Testis (tissue), 3 donors: ENCODE results near the gene PGF. TPM values are rescaled to one million over a fixed set of nuclear protein-coding genes. Genes with fewer than 3 reads are reported as not detected.

Source experiments
- polyA plus RNA-seq: library from polyadenylated mRNA; stranded (reverse); fragments of 350-450 nt; fragmentation: Illumina TruSeq; extraction: RNeasy Lipid Tissue Mini Kit (QIAGEN cat#74804); gene quantifications from one replicate; pipeline ENCODE4 v1.2.3, GENCODE V29; 2014; ENCODE audit warnings: low read depth, low replicate concordance; ENCODE audit not compliant: insufficient read depth
- total RNA-seq, 2 donors: library from RNA; depleted of rRNA; stranded (reverse); fragments of >200 nt; gene quantifications; one replicate each; pipeline ENCODE4 v1.2.3, GENCODE V29; 2016

PGF gene
- total and polyA plus RNA-seq, 3 donors from 2014 or later: 5.4 to 11.5 (median 6.5) TPM

Other genes starting within 250 kb of the PGF start
- gene AREL1, start 242.5 kb downstream of the PGF start, total RNA-seq: 10 to 100 TPM; 58.8 to 69.9 TPM
- gene AREL1, start 242.5 kb downstream of the PGF start, polyA plus RNA-seq: 47.7 TPM
- gene FCF1, start 242.5 kb downstream of the PGF start, total RNA-seq: 10 to 100 TPM; 29.9 to 30.9 TPM
- 43.5 TPM for gene FCF1, start 242.5 kb downstream of the PGF start, polyA plus RNA-seq
- 100 to 1,000 TPM in 1 of 2 donors, 10 to 100 TPM in 1; 99.9 to 124 TPM for gene YLPM1, start 192.3 kb downstream of the PGF start, total RNA-seq
- gene YLPM1, start 192.3 kb downstream of the PGF start, polyA plus RNA-seq: 83.2 TPM
- gene PROX2, start 79.5 kb downstream of the PGF start, total RNA-seq: under 1 TPM; 0.06 to 0.08 TPM
- 0.08 TPM for gene PROX2, start 79.5 kb downstream of the PGF start, polyA plus RNA-seq
- gene DLST, start 73.7 kb downstream of the PGF start, total RNA-seq: 10 to 100 TPM; 82.0 to 98.1 TPM
- 82.8 TPM for gene DLST, start 73.7 kb downstream of the PGF start, polyA plus RNA-seq
- gene RPS6KL1, start 32.3 kb downstream of the PGF start, total RNA-seq: 10 to 100 TPM; 22.5 to 22.9 TPM
- gene RPS6KL1, start 32.3 kb downstream of the PGF start, polyA plus RNA-seq: 41.8 TPM
- 10 to 100 TPM; 39.4 to 40.4 TPM for gene EIF2B2, start 47.3 kb upstream of the PGF start, total RNA-seq
- 124 TPM for gene EIF2B2, start 47.3 kb upstream of the PGF start, polyA plus RNA-seq
- 10 to 100 TPM; 31.8 to 36.2 TPM for gene MLH3, start 95.9 kb upstream of the PGF start, total RNA-seq
- 21.5 TPM for gene MLH3, start 95.9 kb upstream of the PGF start, polyA plus RNA-seq
- 10 to 100 TPM; 20.1 to 24.4 TPM for gene ACYP1, start 108.4 kb upstream of the PGF start, total RNA-seq
- gene ACYP1, start 108.4 kb upstream of the PGF start, polyA plus RNA-seq: 38.8 TPM
- gene ZC2HC1C, start 114.0 kb upstream of the PGF start, total RNA-seq: 10 to 100 TPM; 35.2 to 63.5 TPM
- gene ZC2HC1C, start 114.0 kb upstream of the PGF start, polyA plus RNA-seq: 233 TPM
- gene NEK9, start 171.5 kb upstream of the PGF start, total RNA-seq: 100 to 1,000 TPM; 120 to 125 TPM
- 86.6 TPM for gene NEK9, start 171.5 kb upstream of the PGF start, polyA plus RNA-seq
- gene TMED10, start 221.0 kb upstream of the PGF start, total RNA-seq: 100 to 1,000 TPM; 255 to 334 TPM
- gene TMED10, start 221.0 kb upstream of the PGF start, polyA plus RNA-seq: 417 TPM